Spleen (tissue), 11 donors: ENCODE results near the gene BUD31. TPM values are rescaled to one million over a fixed set of nuclear protein-coding genes. Genes with fewer than 3 reads are reported as not detected.

Experiments used
- DNase-seq: peaks from one replicate; pipeline ENCODE4 v3.0.0-alpha.2; 2020
- H3K27ac ChIP-seq, 8 donors: fragments of 200-600 bp; sonication (generic) in 7 of 8; 1 replicate in 4 of 8; 2 replicates in 4 of 8; pipeline versions ENCODE4 v1.5.0 to v1.8.0; 2016 to 2021; ENCODE audit warnings: inconsistent platforms in 4 of 8, mild to moderate bottlenecking in 4 of 8, moderate library complexity in 1 of 8
- H3K27me3 ChIP-seq, 7 donors: fragments of 200-600 bp; sonication (generic) in 6 of 7; replicated peaks in 1 of 7; 1 replicate in 4 of 7; 2 replicates in 3 of 7; pipeline versions ENCODE4 v1.5.0 to v1.8.0; 2016 to 2021; ENCODE audit warnings: inconsistent platforms in 3 of 7, mild to moderate bottlenecking in 1 of 7
- H3K36me3 ChIP-seq, 6 donors: fragments of 200-600 bp; sonication (generic) in 5 of 6; 1 replicate in 4 of 6; 2 replicates in 2 of 6; pipeline versions ENCODE4 v1.5.0 to v1.8.0; 2016 to 2021; ENCODE audit warnings: inconsistent platforms in 2 of 6
- H3K4me1 ChIP-seq, 6 donors: fragments of 200-600 bp; sonication (generic) in 5 of 6; 1 replicate in 3 of 6; 2 replicates in 3 of 6; pipeline versions ENCODE4 v1.5.0 to v1.8.0; 2016 to 2021; ENCODE audit warnings: inconsistent platforms in 3 of 6
- H3K4me3 ChIP-seq, 8 donors: fragments of 200-600 bp; sonication (generic) in 7 of 8; 1 replicate in 4 of 8; 2 replicates in 4 of 8; pipeline versions ENCODE4 v1.5.0 to v1.8.0; 2016 to 2021; ENCODE audit warnings: inconsistent platforms in 4 of 8, mild to moderate bottlenecking in 4 of 8, moderate library complexity in 2 of 8
- H3K9me3 ChIP-seq, 8 donors: fragments of 200-600 bp; sonication (generic) in 7 of 8; 1 replicate in 4 of 8; 2 replicates in 4 of 8; pipeline versions ENCODE4 v1.5.0 to v1.8.0; 2016 to 2021; ENCODE audit warnings: inconsistent platforms in 4 of 8
- POLR2A ChIP-seq, 3 donors: fragments of 450-650 bp; IDR thresholded peaks; one replicate each; pipeline ENCODE4 v1.5.1; 2017; ENCODE audit warnings: antibody characterized with exemption in 3 of 3, mild to moderate bottlenecking in 1 of 3
- POLR2AphosphoS5 ChIP-seq, 3 donors: sonication (generic); formaldehyde crosslinking; IDR thresholded peaks; one replicate each; pipeline ENCODE4 v1.5.1; 2017; ENCODE audit warnings: antibody characterized with exemption in 3 of 3
- WGBS, 5 donors: extraction: QIAGEN DNeasy Blood & Tissue Kit in 3 of 5; methylation state at CpG; one replicate each; pipeline versions ENCODE4 v1.1.5 to v1.1.7; 2013 to 2018; 5-methylcytosine and 5-hydroxymethylcytosine counted together
- intact Hi-C: fragments of 100-400 bp; cut with DNase I; formaldehyde crosslinking; loops from one replicate; pipeline ENCODE4 v1.15.0; 2023; ENCODE audit warnings: low total_unique reads
- polyA plus RNA-seq, 3 donors: library from polyadenylated mRNA; stranded (reverse); fragments of 200-250 nt; gene quantifications; one replicate each; pipeline ENCODE4 v1.2.1, GENCODE V29; 2013
- total RNA-seq, 7 donors: library from RNA; depleted of rRNA in 3 of 7; stranded (reverse); fragments of >200 nt in 3 of 7; fragmentation: NEBNext Ultra II Directional in 4 of 7; extraction: Animal tissue kit (Norgen Biotek cat#: 25700) in 4 of 7; gene quantifications; one replicate each; pipeline versions ENCODE4 v1.1.0 to v1.2.1, GENCODE V29; 2016 to 2021
- TF ChIP-seq, protein P1 (sequence below), 11 experiments: fragments of 200-600 bp in 7 of 11; fragments of 450-650 bp in 4 of 11; sonication (generic) in 4 of 11; IDR thresholded peaks in 8 of 11; conservative IDR thresholded peaks in 3 of 11; 1 replicate in 7 of 11; 2 replicates in 4 of 11; pipeline versions ENCODE4 v1.4.0 to v1.8.0; 2016 to 2021; ENCODE audit warnings: antibody characterized with exemption in 11 of 11, inconsistent platforms in 4 of 11, mild to moderate bottlenecking in 1 of 11
- donor health status: healthy with polysubstance abuse.
- donor health status: DM: no; HTN: no; CAD: no; lungs with moderate emphysema.
- donor health status: DM: no; HTN: no; CAD: no.
- donor health status: Bipolar disorder and iron deficiency.
- donor health status: healthy.
- donor health status: DM: no; HTN: no; CAD: no.
- donor health status: DM: yes; HTN: yes; CAD: no.

Gene BUD31
- total and polyA plus RNA-seq, 10 donors, result 48.4 to 124 (median 71.0) TPM

DNA sequence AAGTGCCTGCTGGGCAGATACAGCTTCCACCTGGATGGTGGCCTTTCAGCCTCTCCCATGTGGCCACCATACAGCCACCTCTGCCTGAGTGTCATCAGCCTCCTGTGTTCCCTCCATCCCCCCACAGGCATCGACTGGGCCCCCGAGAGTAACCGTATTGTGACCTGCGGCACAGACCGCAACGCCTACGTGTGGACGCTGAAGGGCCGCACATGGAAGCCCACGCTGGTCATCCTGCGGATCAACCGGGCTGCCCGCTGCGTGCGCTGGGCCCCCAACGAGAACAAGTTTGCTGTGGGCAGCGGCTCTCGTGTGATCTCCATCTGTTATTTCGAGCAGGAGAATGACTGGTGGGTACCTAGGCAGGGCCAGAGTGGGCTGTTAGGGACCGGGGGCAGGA, 20.9 kb upstream of the BUD31 start:
- intact Hi-C loops, result no loop called here
- no peak for DNase-seq
- Histone ChIP-seq H3K9me3 (no peaks in the 10 kb centered on the region), H3K4me1 (peaks cover 9 to 74% (median 44%) of the 10 kb centered on the region in 6 donors), H3K4me3 (no peak overlapping the region), H3K36me3 (peaks cover 0 to 100% (median 73%) of the 10 kb centered on the region in 6 donors), H3K27ac (no peak overlapping the region), H3K27me3 (no peaks in the 10 kb centered on the region)
- WGBS, 5 donors, result 95 to 97% (median 96%) methylated on average over 18 to 20 of the region's 20 CpGs
- TF ChIP-seq POLR2AphosphoS5 (IDR thresholded peaks at IDR 0.05) (peak in 2 of 3 donors; percentile 44 to 74), POLR2A (IDR thresholded peaks at IDR 0.05) (no peak)

DNA sequence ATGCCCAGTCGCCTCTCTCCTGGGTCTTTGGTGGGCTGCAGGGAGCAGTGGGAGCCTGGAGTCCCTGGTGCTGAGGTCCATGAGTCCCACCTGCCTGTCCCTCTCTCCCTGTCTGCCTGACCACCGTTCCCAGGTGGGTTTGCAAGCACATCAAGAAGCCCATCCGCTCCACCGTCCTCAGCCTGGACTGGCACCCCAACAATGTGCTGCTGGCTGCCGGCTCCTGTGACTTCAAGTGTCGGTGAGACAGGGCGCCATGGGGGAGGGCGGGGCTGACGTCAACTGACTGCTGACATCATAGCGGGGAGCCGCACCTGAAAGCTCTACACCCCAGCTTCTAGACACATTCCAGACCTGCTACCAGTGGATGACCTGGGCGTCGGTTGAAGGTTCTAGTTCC, 19.0 kb upstream of the BUD31 start:
- WGBS, 5 donors, result 92 to 95% (median 94%) methylated on average over 11 to 13 of the region's 13 CpGs
- peaks cover 0 to 100% (median 84%) of the 10 kb centered on the region in 6 donors for H3K36me3 ChIP-seq
- no peaks in the 10 kb centered on the region for H3K9me3 ChIP-seq
- DNase-seq, result no peak
- H3K4me3 ChIP-seq, result no peak overlapping the region
- H3K27ac ChIP-seq, result peak overlapping the region in 1 of 8 donors; percentile 27
- no peaks in the 10 kb centered on the region for H3K27me3 ChIP-seq
- intact Hi-C loops, result no loop called here
- H3K4me1 ChIP-seq, result peaks cover 16 to 72% (median 38%) of the 10 kb centered on the region in 6 donors
- TF ChIP-seq POLR2A (IDR thresholded peaks at IDR 0.05) (no peak), POLR2AphosphoS5 (IDR thresholded peaks at IDR 0.05) (peak in 2 of 3 donors; percentile 28 to 67)
- TF ChIP-seq, protein P1, sequence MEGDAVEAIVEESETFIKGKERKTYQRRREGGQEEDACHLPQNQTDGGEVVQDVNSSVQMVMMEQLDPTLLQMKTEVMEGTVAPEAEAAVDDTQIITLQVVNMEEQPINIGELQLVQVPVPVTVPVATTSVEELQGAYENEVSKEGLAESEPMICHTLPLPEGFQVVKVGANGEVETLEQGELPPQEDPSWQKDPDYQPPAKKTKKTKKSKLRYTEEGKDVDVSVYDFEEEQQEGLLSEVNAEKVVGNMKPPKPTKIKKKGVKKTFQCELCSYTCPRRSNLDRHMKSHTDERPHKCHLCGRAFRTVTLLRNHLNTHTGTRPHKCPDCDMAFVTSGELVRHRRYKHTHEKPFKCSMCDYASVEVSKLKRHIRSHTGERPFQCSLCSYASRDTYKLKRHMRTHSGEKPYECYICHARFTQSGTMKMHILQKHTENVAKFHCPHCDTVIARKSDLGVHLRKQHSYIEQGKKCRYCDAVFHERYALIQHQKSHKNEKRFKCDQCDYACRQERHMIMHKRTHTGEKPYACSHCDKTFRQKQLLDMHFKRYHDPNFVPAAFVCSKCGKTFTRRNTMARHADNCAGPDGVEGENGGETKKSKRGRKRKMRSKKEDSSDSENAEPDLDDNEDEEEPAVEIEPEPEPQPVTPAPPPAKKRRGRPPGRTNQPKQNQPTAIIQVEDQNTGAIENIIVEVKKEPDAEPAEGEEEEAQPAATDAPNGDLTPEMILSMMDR (IDR thresholded peaks at IDR 0.05 in 8 of 11, conservative IDR thresholded peaks at IDR 0.05 in 3 of 11), result no peak

DNA sequence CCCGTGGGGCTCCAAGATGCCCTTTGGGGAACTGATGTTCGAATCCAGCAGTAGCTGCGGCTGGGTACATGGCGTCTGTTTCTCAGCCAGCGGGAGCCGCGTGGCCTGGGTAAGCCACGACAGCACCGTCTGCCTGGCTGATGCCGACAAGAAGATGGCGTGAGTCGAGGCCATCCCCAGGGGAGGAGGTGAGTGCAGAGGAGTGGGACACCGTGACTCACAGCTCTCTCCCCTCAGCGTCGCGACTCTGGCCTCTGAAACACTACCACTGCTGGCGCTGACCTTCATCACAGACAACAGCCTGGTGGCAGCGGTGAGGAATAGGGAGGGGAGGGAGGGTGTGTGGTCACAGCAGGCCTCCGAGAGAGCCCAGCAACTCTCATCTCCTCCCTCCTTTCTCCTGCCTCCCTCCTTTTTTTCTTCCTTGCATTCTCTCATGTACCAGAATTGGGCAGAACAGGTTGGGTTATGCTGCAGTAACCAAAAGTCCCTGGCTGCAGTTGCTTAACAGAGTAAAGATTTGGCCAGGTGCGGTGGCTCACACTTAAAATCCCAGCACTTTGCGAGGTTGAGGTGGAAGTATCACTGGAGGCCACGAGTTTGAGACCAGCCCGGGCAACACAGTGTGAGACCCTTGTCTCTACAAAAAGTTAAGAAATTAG, 17.7 kb upstream of the BUD31 start:
- no peaks in the 10 kb centered on the region for H3K9me3 ChIP-seq
- TF ChIP-seq, protein P1 (IDR thresholded peaks at IDR 0.05 in 8 of 11, conservative IDR thresholded peaks at IDR 0.05 in 3 of 11), result no peak
- peak in 2 of 3 donors; percentile 49 to 76 for TF ChIP-seq POLR2AphosphoS5 (IDR thresholded peaks at IDR 0.05)
- no peaks in the 10 kb centered on the region for H3K27me3 ChIP-seq
- WGBS, 5 donors, result 91 to 99% (median 96%) methylated on average over 21 to 23 of the region's 23 CpGs
- peaks cover 0 to 100% (median 91%) of the 10 kb centered on the region in 6 donors for H3K36me3 ChIP-seq
- DNase-seq, result no peak
- intact Hi-C loops, result no loop called here
- no peak overlapping the region for H3K4me3 ChIP-seq
- peak overlapping the region in 1 of 8 donors; percentile 24 for H3K27ac ChIP-seq
- peaks cover 16 to 67% (median 28%) of the 10 kb centered on the region in 6 donors for H3K4me1 ChIP-seq

DNA sequence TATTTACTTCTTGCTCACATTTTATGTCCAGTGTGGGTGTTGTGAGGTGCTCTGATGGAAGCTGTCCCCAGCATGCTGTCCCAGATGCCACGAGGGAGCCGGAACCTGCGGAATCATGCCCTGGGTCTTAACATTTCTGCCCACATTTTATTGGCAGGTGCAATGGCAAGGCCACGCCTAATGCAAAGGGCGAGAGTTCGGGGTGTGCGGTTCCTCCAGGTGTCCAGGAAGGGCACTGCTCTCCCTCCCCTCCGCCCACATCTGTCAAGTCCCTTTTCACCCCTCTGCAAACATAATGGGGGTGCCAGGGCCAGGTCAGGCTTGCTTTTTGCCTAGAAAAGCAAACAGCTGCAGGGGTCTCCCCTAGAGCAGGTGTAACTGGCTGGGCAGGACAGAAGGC, 16.7 kb upstream of the BUD31 start:
- H3K9me3 ChIP-seq, result no peaks in the 10 kb centered on the region
- peak overlapping the region in 6 of 8 donors; percentile 63 to 85 (median 76) for H3K27ac ChIP-seq
- WGBS, 5 donors, result 78 to 93% (median 83%) methylated on average over 4 to 8 of the region's 8 CpGs
- no peaks in the 10 kb centered on the region for H3K27me3 ChIP-seq
- H3K4me3 ChIP-seq, result peak overlapping the region in 4 of 8 donors; percentile 42 to 73 (median 53)
- H3K36me3 ChIP-seq, result peaks cover 0 to 100% (median 89%) of the 10 kb centered on the region in 6 donors
- TF ChIP-seq POLR2A (IDR thresholded peaks at IDR 0.05), result no peak
- TF ChIP-seq, protein P1 (IDR thresholded peaks at IDR 0.05 in 8 of 11, conservative IDR thresholded peaks at IDR 0.05 in 3 of 11), result no peak
- no peak for TF ChIP-seq POLR2AphosphoS5 (IDR thresholded peaks at IDR 0.05)
- peaks cover 16 to 61% (median 27%) of the 10 kb centered on the region in 6 donors for H3K4me1 ChIP-seq
- DNase-seq, result no peak
- intact Hi-C loops, result no loop called here
